Skeletal muscle tissue (tissue), 4 donors: ENCODE measurements around the gene GABRB2. TPM values are rescaled to one million over a fixed set of nuclear protein-coding genes. Genes with fewer than 3 reads are reported as not detected.

ENCODE experiments used
- H3K27ac ChIP-seq: one replicate; pipeline ENCODE4 v1.7.0; 2013; ENCODE audit warnings: mild to moderate bottlenecking, low read depth, low read length, inconsistent platforms
- H3K27me3 ChIP-seq, 3 donors: one replicate each; pipeline ENCODE4 v1.7.0; 2013; ENCODE audit warnings: low read length in 3 of 3; ENCODE audit not compliant: control insufficient read depth in 3 of 3, insufficient read depth in 3 of 3
- H3K36me3 ChIP-seq, 3 donors: one replicate each; pipeline ENCODE4 v1.7.0; 2013; ENCODE audit warnings: low read length in 3 of 3; ENCODE audit not compliant: control insufficient read depth in 3 of 3, insufficient read depth in 3 of 3
- H3K4me1 ChIP-seq, 3 donors: one replicate each; pipeline ENCODE4 v1.7.0; 2013; ENCODE audit warnings: low read length in 3 of 3, mild to moderate bottlenecking in 3 of 3; ENCODE audit not compliant: control insufficient read depth in 3 of 3, insufficient read depth in 3 of 3
- H3K4me3 ChIP-seq, 3 donors: one replicate each; pipeline ENCODE4 v1.7.0; 2013; ENCODE audit warnings: low read length in 3 of 3
- H3K9ac ChIP-seq, 3 donors: one replicate each; pipeline ENCODE4 v1.7.0; 2013; ENCODE audit warnings: low read length in 3 of 3, mild to moderate bottlenecking in 3 of 3, moderate library complexity in 2 of 3, low read depth in 1 of 3
- H3K9me3 ChIP-seq, 3 donors: one replicate each; pipeline ENCODE4 v1.7.0; 2013; ENCODE audit warnings: low read length in 3 of 3; ENCODE audit not compliant: control insufficient read depth in 3 of 3
- total RNA-seq: library from RNA; depleted of rRNA; stranded (reverse); fragments of >200 nt; gene quantifications from one replicate; pipeline ENCODE4 v1.2.3, GENCODE V29; 2014
- donor health status: Osteomylitis.

Gene GABRB2
- total RNA-seq, result 1.0 TPM

DNA sequence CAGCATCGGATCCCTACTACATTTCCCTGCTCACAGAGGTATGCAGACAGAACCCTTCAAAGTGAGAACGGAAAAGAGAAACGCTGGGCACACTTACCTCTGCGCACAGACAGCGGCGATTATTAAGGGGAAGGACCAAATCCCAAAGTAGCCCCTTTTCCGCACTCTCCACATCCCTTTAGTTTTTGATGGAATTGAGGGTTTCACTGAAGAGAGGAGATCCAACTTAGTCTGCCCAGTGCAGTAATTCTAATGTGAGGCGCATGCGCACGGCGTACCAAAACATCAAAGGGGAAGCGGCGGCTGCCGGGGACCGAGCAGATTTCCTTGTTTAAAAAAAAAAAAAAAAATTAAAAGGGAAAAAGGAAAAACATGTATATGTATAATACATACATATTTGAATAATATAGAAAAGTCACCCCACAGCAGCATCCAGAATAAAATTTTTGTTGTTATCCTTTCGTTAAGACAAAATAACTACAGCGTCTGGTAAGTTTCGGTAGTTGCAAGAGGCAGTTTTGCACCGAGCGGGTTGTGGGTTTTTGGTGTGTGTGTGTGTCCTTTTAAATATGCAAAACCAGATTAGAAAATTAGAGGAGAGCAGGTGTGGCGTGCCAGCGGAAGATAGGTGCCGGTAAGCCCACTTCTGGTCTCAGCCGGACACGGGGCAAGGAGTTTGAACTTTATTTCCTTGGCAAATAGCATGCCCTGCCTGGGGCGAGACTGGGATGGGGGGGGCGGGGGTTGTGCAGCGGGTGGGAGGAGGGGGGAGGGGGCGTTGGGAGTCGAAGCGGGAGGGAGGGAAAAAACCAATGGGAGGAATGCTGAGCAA lies at the start of gene GABRB2:
Gene GABRB2, minus strand, starts transcription at position 256 of the 832 bp plus-strand sequence. Its CDS starts 82 bp downstream, at position 174.
- Histone ChIP-seq H3K27ac (no peak within 1 kb of the TSS), H3K27me3 (peaks cover 32 to 46% (median 44%) of the 10 kb centered on the region in 3 donors), H3K36me3 (no peaks in the 10 kb centered on the region), H3K9ac (no peak within 1 kb of the TSS), H3K4me3 (peak within 1 kb of the TSS; percentile 60 to 70 (median 60)), H3K9me3 (no peaks in the 10 kb centered on the region), H3K4me1 (peaks cover 5 to 15% (median 10%) of the 10 kb centered on the region in 3 donors)

DNA sequence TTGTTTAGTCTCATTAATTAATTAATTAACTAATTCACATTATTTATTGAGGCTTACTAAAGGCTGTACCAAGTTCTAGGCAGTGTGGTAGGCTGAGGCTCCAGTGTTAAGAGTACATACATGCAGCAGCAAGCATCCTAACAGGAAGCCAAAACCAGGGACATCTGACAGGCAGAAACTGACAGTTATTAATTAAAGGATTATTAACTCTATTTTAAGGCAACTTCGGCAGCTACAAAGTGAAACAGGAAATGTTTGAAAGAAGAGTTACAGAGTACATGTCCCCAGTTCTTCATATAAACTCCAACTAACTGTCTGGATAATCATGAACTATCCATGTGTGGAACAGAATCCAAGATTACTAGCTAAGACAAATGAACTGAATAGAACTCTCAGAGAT lies 39.3 kb upstream of the GABRB2 start:
- H3K4me1 ChIP-seq, result no peaks in the 10 kb centered on the region

DNA sequence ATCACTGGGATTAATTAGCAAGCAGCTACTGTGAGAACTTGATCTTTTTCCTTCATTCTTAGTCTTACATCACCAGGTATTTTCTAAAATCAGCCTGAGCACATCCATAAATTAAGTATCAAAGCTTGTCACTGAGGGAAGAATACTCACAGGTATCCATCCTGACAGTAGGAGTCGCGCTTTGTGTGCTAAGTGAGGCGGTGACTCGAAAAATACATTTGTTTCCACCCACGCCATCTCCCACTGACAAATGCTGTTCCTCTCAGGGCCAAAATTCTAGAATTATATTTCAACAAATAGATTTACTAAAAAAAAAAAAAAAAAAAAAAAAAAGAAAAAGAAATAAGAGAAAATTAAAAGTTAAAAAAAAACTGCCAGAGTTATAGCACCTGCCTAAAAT lies 34.1 kb upstream of the GABRB2 start:
- Histone ChIP-seq H3K36me3 (no peaks in the 10 kb centered on the region), H3K4me1 (no peaks in the 10 kb centered on the region), H3K27ac (no peak overlapping the region), H3K9ac (no peak overlapping the region), H3K9me3 (no peaks in the 10 kb centered on the region), H3K27me3 (no peaks in the 10 kb centered on the region), H3K4me3 (no peak overlapping the region)

More for the DNA sequence above, 39.3 kb upstream of the GABRB2 start:
- Histone ChIP-seq H3K36me3 (no peaks in the 10 kb centered on the region), H3K4me3 (no peak overlapping the region), H3K27ac (no peak overlapping the region), H3K27me3 (no peaks in the 10 kb centered on the region), H3K9ac (no peak overlapping the region), H3K9me3 (no peaks in the 10 kb centered on the region)

DNA sequence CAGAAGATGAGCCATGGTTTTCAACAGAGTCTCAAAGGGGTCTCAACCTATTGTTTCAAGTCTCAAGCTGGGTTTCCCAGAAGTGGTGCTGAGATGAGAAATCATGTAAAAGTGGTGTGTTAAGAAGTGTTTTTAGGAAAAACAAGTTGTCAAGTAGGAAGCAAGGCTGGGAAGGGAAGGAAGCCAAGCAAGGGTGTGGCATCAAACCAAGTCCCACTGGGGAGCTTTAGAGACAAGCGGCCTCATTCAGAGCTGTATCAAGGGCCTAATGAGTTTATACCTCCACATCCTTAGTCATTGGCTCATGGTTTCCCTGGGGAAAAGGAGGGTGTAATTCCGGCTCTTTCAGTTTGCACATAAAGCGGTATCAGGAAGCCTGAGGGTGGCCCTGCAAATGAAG lies 26.4 kb upstream of the GABRB2 start:
- H3K36me3 ChIP-seq, result no peaks in the 10 kb centered on the region
- H3K27me3 ChIP-seq, result no peaks in the 10 kb centered on the region
- no peaks in the 10 kb centered on the region for H3K4me1 ChIP-seq
- no peak overlapping the region for H3K4me3 ChIP-seq
- H3K9ac ChIP-seq, result no peak overlapping the region
- H3K27ac ChIP-seq, result no peak overlapping the region
- H3K9me3 ChIP-seq, result no peaks in the 10 kb centered on the region

DNA sequence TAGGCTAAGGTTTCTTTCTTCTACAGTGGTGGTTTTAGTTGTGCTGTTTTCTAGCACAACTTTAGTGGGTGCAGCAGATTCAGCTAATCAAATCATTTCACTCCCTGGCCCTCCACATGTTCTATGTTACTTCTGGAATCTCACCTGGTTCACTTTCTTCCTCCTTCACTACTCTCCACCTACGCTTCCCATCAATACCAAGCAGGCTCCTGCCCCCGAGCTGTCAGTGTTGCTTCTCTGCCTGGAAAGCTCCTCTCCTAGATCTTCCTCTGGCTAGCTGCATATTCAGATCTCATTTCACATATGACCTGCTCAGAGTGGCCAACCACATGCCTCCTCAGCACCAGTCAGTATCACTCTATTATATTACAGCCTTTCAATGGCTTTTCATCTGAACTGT lies 19.6 kb upstream of the GABRB2 start:
- H3K36me3 ChIP-seq, result no peaks in the 10 kb centered on the region
- no peak overlapping the region for H3K9ac ChIP-seq
- H3K27me3 ChIP-seq, result no peaks in the 10 kb centered on the region
- no peak overlapping the region for H3K27ac ChIP-seq
- no peaks in the 10 kb centered on the region for H3K4me1 ChIP-seq
- no peak overlapping the region for H3K4me3 ChIP-seq
- no peaks in the 10 kb centered on the region for H3K9me3 ChIP-seq

DNA sequence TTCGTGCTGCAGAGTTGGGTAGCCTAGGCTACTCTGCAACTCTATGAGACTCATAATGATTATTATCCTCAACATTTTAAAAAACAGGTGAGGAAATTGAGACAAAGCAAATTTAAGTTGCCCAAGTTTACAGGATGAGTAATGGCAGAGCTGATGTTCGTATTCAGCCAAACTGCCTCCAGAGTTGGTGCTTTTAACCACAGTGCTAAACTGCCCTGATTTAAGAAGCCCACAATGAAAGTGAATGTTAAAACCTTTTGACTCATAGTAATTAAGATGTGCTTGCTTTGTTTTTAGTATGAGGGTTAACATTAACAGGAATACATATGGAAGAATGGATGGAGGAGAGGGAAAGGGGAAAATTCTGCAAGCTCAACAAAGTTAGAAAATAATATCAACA lies 15.9 kb upstream of the GABRB2 start:
- no peak overlapping the region for H3K9ac ChIP-seq
- no peak overlapping the region for H3K4me3 ChIP-seq
- H3K36me3 ChIP-seq, result no peaks in the 10 kb centered on the region
- no peaks in the 10 kb centered on the region for H3K27me3 ChIP-seq
- no peak overlapping the region for H3K27ac ChIP-seq
- H3K4me1 ChIP-seq, result no peaks in the 10 kb centered on the region
- no peaks in the 10 kb centered on the region for H3K9me3 ChIP-seq

DNA sequence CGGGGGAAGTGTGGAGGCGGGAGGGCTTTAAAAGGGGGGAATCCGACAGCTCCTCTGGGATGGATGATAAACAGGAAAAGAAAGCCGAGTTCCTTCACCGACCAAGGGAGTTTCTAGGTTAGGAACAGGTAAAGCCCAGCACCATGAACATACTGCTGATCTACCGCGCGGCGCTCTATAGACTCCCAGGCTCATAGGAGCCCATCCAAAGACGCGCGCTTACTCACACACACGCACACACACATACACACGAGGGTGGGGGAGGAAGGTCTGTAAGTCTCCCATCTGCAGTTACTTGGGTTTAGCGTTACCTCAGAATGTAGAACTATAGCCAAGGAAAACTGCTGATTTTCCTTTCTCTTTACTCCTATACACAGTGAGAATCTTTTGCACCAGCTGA lies 2.6 kb upstream of the GABRB2 start:
- H3K27ac ChIP-seq, result no peak overlapping the region
- H3K9ac ChIP-seq, result no peak overlapping the region
- peaks cover 5 to 15% (median 10%) of the 10 kb centered on the region in 3 donors for H3K4me1 ChIP-seq
- H3K27me3 ChIP-seq, result peaks cover 32 to 44% (median 40%) of the 10 kb centered on the region in 3 donors
- H3K36me3 ChIP-seq, result no peaks in the 10 kb centered on the region
- H3K4me3 ChIP-seq, result no peak overlapping the region
- no peaks in the 10 kb centered on the region for H3K9me3 ChIP-seq

DNA sequence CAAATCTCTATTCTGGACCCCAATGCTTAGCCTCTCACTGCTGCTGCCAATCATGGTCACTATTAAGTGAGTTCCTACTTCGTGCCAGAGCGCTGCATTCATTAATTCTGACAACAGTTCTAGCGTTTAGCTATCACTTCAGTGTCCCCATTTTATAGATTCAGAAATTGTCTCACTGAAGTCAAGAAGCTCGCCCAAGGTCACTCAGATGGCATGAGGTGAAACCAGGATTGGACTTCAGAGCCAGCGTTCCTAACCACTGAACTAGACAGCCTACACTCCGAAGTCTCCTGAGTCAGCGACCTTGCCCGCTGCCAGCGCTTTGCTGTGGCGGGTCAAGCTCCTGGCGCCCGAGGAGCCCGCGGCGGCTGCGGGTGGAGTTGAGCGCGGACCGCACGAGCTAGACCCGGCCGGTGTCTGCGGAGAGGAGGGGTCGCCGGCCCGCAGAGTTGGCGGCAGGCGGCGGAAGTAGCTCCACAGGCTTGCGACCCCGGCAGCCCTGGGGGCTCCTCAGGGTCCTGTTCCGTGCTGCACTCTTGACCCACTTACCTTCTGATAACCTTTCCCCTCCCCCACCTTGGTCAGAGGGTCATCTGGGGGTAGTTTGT lies 2.1 kb upstream of the GABRB2 start:
- Histone ChIP-seq H3K36me3 (no peaks in the 10 kb centered on the region), H3K4me3 (no peak overlapping the region), H3K9ac (no peak overlapping the region), H3K27me3 (peaks cover 32 to 44% (median 40%) of the 10 kb centered on the region in 3 donors), H3K4me1 (peaks cover 5 to 15% (median 10%) of the 10 kb centered on the region in 3 donors), H3K27ac (no peak overlapping the region), H3K9me3 (no peaks in the 10 kb centered on the region)

DNA sequence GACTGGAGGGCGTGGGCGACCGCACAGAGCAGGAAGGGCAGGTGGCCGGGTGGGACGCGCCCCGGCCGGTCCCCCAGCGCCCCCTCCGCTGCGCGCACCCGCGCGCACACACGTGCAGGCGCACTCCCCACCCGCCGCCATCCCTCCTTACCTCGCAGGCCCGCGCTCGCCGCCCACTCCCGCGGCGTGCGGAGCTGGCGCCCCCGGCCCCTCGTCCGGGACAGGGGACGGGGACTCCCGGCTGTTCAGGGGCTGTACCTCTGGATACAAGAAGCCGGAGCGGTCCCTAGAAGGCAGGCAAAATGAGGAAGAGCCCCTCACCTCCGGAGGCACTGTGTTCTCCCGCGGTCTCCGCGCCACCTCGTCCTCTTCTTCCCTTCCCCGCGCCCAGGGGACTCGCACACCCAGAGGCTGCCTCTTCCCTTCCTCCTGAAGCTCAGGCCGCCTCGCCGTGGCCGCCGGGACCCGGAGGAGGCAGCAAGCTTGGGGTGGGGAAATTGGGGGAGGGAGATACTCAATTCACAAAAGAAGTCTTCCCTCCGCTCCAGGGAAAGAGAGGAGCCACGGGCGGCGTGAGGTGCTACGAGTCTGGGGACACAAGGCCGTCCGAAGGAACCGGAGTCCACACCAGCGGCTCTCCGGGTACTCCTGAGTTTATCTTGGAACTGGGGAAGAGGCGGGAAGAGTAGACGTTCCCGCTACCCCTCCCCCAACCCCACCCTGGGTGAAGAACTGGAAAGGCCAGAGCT lies 1.4 kb upstream of the GABRB2 start:
- Histone ChIP-seq H3K27me3 (peaks cover 32 to 46% (median 44%) of the 10 kb centered on the region in 3 donors), H3K4me1 (peaks cover 5 to 15% (median 10%) of the 10 kb centered on the region in 3 donors), H3K36me3 (no peaks in the 10 kb centered on the region), H3K9me3 (no peaks in the 10 kb centered on the region), H3K9ac (no peak overlapping the region), H3K27ac (no peak overlapping the region), H3K4me3 (peak overlapping the region in 2 of 3 donors; percentile 49 to 60)

DNA sequence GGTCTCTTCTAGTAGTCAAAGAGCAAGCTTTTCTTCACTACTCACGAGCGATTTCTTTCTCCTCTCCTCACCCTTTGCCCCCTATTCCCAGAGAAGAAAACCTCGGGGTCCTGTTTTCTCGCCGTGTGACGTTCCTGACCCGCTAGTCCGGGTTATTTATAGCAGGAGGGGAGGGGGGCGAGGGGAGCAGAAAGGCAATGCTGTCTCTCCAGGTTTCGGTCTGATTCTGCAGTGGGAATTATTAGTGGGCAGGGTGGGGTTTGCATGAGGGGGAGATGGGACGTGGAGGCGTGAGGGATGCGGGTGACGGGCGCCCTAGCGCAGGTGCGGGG lies 847 bp upstream of the GABRB2 start:
- peak overlapping the region; percentile 14 to 60 (median 49) for H3K4me3 ChIP-seq
- H3K27ac ChIP-seq, result no peak overlapping the region
- no peak overlapping the region for H3K9ac ChIP-seq
- H3K27me3 ChIP-seq, result peaks cover 32 to 46% (median 44%) of the 10 kb centered on the region in 3 donors
- H3K4me1 ChIP-seq, result peaks cover 5 to 15% (median 10%) of the 10 kb centered on the region in 3 donors
- H3K9me3 ChIP-seq, result no peaks in the 10 kb centered on the region
- H3K36me3 ChIP-seq, result no peaks in the 10 kb centered on the region
